ENCODE results near the gene HSF2BP. TPM values are rescaled to one million over a fixed set of nuclear protein-coding genes. Genes with fewer than 3 reads are reported as not detected.

Gene HSF2BP
- polyA plus RNA-seq, 1 of the 3 experiments (the other 2 are of a cell fraction), result 1.1 TPM

DNA sequence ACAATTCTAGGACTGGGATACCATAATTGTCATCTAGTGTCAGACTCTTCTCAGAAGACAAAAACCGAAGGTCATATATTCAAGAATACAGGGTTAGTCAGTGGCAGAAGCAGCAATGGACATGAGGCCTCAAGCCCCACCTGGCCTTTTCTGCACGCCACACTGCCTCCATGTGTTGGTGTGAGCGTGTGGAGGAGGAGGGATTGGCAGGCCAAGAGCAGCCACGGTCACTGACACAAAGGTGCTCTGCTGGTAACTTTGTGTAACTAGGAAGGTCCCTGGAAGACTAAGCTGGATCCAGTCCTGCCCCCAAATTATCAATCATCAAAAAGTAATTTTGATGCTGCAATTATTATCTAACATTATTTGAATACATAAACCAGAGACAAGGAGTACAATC, 34.9 kb downstream of the HSF2BP start:
- Histone ChIP-seq H3K9ac (no peak overlapping the region), H3K79me2 (ENCODE audit: insufficient read depth) (no peaks in the 10 kb centered on the region), H3K27ac (ENCODE audit: low read depth in 2 of 2, low read length in 1 of 2) (no peak overlapping the region), H3K4me2 (no peak overlapping the region), H3K36me3 (replicated peaks in 1 of 2; ENCODE audit: control insufficient read depth in 1 of 2, insufficient read depth in 2 of 2, low read length in 1 of 2) (peaks cover 0 to 4% of the 10 kb centered on the region in 2 experiments), H3K9me2 (no peaks in the 10 kb centered on the region), H4K20me1 (ENCODE audit: insufficient read depth) (no peaks in the 10 kb centered on the region), H2AFZ (ENCODE audit: low read depth) (no peak overlapping the region), H3K9me3 (no peaks in the 10 kb centered on the region), H3K4me3 (ENCODE audit: low read depth in 2 of 2, low read length in 1 of 2) (no peak overlapping the region), H3K27me3 (ENCODE audit: insufficient read depth) (no peaks in the 10 kb centered on the region), H3F3A (replicated peaks; ENCODE audit: insufficient read depth) (no peaks in the 10 kb centered on the region), H3K4me1 (ENCODE audit: control insufficient read depth in 1 of 2, insufficient read depth in 2 of 2, low read depth in 1 of 2, low read length in 1 of 2) (peaks cover 0 to 6% of the 10 kb centered on the region in 2 experiments; a peak in 1 of 4 replicates)
- WGBS (ENCODE audit: low lambda C conversion rate), result 88% methylated on average over 4 of the region's 4 CpGs
- DNase-seq, result no peak
- POLR2A ChIA-PET, result no interaction called here
- CTCF ChIA-PET, result interaction anchor here (1.2 to 2.9 kb wide), 2 partner anchors 13 to 23 kb away, joined by 4 to 12 read pairs; no protein-coding TSS in a partner anchor
- TF ChIP-seq RAD21 (IDR thresholded peaks at IDR 0.05; ENCODE audit: low read length), result 0 out of 2 replicates have a peak, but pooled peaks have one; percentile 4
- no peak for TF ChIP-seq SIN3A (IDR thresholded peaks at IDR 0.05; ENCODE audit: borderline replicate concordance, low read depth, low read length)

DNA sequence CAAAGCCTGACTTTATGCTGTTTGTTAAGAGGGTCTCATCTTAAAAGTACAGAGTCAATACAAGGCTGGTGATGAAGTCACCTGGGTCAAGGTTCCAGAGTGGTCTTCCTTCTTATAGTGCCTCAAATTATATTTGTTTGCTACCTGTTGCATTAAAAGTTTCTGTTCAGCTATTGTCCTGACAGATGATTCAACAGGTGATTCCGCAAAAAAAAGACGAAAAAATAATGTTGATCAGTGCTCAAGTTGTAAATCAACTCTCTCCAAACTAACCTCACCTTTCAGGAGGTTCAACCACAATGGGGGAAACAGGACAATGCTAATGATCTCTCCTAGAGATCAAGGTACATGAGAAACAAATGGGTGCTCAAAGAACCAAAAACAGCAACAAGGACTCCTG, 35.7 kb downstream of the HSF2BP start:
- no peaks in the 10 kb centered on the region for H3F3A ChIP-seq (replicated peaks; ENCODE audit: insufficient read depth)
- H3K27me3 ChIP-seq (ENCODE audit: insufficient read depth), result no peaks in the 10 kb centered on the region
- CTCF ChIA-PET, result interaction anchor here (0.6 to 2.9 kb wide), 3 partner anchors 12 to 33 kb away, joined by 3 to 12 read pairs (median 3); no protein-coding TSS in a partner anchor
- H3K9ac ChIP-seq, result no peak overlapping the region
- no peak overlapping the region for H3K4me2 ChIP-seq
- H3K36me3 ChIP-seq (replicated peaks in 1 of 2; ENCODE audit: control insufficient read depth in 1 of 2, insufficient read depth in 2 of 2, low read length in 1 of 2), result peaks cover 0 to 4% of the 10 kb centered on the region in 2 experiments
- DNase-seq, result no peak
- no peak for TF ChIP-seq TCF12 (IDR thresholded peaks at IDR 0.05)
- TF ChIP-seq, protein P1, sequence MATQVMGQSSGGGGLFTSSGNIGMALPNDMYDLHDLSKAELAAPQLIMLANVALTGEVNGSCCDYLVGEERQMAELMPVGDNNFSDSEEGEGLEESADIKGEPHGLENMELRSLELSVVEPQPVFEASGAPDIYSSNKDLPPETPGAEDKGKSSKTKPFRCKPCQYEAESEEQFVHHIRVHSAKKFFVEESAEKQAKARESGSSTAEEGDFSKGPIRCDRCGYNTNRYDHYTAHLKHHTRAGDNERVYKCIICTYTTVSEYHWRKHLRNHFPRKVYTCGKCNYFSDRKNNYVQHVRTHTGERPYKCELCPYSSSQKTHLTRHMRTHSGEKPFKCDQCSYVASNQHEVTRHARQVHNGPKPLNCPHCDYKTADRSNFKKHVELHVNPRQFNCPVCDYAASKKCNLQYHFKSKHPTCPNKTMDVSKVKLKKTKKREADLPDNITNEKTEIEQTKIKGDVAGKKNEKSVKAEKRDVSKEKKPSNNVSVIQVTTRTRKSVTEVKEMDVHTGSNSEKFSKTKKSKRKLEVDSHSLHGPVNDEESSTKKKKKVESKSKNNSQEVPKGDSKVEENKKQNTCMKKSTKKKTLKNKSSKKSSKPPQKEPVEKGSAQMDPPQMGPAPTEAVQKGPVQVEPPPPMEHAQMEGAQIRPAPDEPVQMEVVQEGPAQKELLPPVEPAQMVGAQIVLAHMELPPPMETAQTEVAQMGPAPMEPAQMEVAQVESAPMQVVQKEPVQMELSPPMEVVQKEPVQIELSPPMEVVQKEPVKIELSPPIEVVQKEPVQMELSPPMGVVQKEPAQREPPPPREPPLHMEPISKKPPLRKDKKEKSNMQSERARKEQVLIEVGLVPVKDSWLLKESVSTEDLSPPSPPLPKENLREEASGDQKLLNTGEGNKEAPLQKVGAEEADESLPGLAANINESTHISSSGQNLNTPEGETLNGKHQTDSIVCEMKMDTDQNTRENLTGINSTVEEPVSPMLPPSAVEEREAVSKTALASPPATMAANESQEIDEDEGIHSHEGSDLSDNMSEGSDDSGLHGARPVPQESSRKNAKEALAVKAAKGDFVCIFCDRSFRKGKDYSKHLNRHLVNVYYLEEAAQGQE (IDR thresholded peaks at IDR 0.05; ENCODE audit: low read depth, low read length), result no peak
- no peak for TF ChIP-seq RFX5 (IDR thresholded peaks at IDR 0.05; ENCODE audit: low read length)
- no peak for TF ChIP-seq GABPA (IDR thresholded peaks at IDR 0.05; ENCODE audit: low read depth)
- TF ChIP-seq POLR2AphosphoS5 (IDR thresholded peaks at IDR 0.05; ENCODE audit: low read depth, low read length), result no peak
- no peak overlapping the region for H2AFZ ChIP-seq (ENCODE audit: low read depth)
- no peaks in the 10 kb centered on the region for H3K79me2 ChIP-seq (ENCODE audit: insufficient read depth)
- peaks cover 0 to 6% of the 10 kb centered on the region in 2 experiments; a peak in 1 of 4 replicates for H3K4me1 ChIP-seq (ENCODE audit: control insufficient read depth in 1 of 2, insufficient read depth in 2 of 2, low read depth in 1 of 2, low read length in 1 of 2)
- H4K20me1 ChIP-seq (ENCODE audit: insufficient read depth), result no peaks in the 10 kb centered on the region
- POLR2A ChIA-PET, result no interaction called here
- no peaks in the 10 kb centered on the region for H3K9me2 ChIP-seq
- H3K4me3 ChIP-seq (ENCODE audit: low read depth in 2 of 2, low read length in 1 of 2), result no peak overlapping the region
- 77% methylated on average over 2 of the region's 2 CpGs for WGBS (ENCODE audit: low lambda C conversion rate)
- H3K9me3 ChIP-seq, result no peaks in the 10 kb centered on the region
- H3K27ac ChIP-seq (ENCODE audit: low read depth in 2 of 2, low read length in 1 of 2), result no peak overlapping the region

DNA sequence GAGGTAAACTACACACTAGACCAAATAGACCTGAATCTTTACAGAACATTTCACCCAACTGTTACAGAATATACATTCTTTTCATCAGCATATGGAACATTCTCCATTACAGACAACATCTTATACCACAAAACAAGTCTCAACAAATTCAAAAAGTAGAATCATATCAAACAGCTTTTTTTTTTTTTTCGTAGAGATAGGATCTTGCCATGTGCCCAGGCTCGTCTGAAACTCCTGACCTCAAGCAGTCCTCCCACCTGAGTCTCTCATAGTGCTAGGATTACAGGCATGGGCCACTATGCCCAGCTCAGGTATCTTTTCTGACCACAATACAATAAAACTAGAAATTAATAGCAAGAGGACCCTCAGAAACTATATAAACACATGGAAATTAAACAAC, 36.5 kb downstream of the HSF2BP start:
- Histone ChIP-seq H3K9me3 (no peaks in the 10 kb centered on the region), H3K9ac (no peak overlapping the region), H3K27ac (ENCODE audit: low read depth in 2 of 2, low read length in 1 of 2) (no peak overlapping the region), H3K4me1 (ENCODE audit: control insufficient read depth in 1 of 2, insufficient read depth in 2 of 2, low read depth in 1 of 2, low read length in 1 of 2) (peaks cover 0 to 6% of the 10 kb centered on the region in 2 experiments; a peak in 1 of 4 replicates), H3K4me3 (ENCODE audit: low read depth in 2 of 2, low read length in 1 of 2) (no peak overlapping the region), H2AFZ (ENCODE audit: low read depth) (no peak overlapping the region), H3K79me2 (ENCODE audit: insufficient read depth) (no peaks in the 10 kb centered on the region), H4K20me1 (ENCODE audit: insufficient read depth) (no peaks in the 10 kb centered on the region), H3F3A (replicated peaks; ENCODE audit: insufficient read depth) (no peaks in the 10 kb centered on the region), H3K36me3 (replicated peaks in 1 of 2; ENCODE audit: control insufficient read depth in 1 of 2, insufficient read depth in 2 of 2, low read length in 1 of 2) (peaks cover 0 to 4% of the 10 kb centered on the region in 2 experiments), H3K4me2 (no peak overlapping the region), H3K9me2 (no peaks in the 10 kb centered on the region), H3K27me3 (ENCODE audit: insufficient read depth) (no peaks in the 10 kb centered on the region)
- WGBS (ENCODE audit: low lambda C conversion rate), result 36% methylated on average over 2 of the region's 2 CpGs
- CTCF ChIA-PET, result interaction anchor here (1.1 to 2.9 kb wide), 2 partner anchors 11 to 32 kb away, joined by 3 to 12 read pairs; no protein-coding TSS in a partner anchor
- DNase-seq, result no peak
- POLR2A ChIA-PET, result no interaction called here
- TF ChIP-seq, protein P2, sequence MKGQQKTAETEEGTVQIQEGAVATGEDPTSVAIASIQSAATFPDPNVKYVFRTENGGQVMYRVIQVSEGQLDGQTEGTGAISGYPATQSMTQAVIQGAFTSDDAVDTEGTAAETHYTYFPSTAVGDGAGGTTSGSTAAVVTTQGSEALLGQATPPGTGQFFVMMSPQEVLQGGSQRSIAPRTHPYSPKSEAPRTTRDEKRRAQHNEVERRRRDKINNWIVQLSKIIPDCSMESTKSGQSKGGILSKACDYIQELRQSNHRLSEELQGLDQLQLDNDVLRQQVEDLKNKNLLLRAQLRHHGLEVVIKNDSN (IDR thresholded peaks at IDR 0.05; ENCODE audit: borderline replicate concordance, low read depth), result no peak
- TF ChIP-seq TAF1 (IDR thresholded peaks at IDR 0.05; ENCODE audit: borderline replicate concordance, low read depth, low read length) (no peak), GABPA (IDR thresholded peaks at IDR 0.05; ENCODE audit: low read depth) (no peak), RCOR1 (IDR thresholded peaks at IDR 0.05; ENCODE audit: low read length) (no peak), CHD2 (IDR thresholded peaks at IDR 0.05; ENCODE audit: low read length, partially characterized antibody) (no peak), SMC3 (IDR thresholded peaks at IDR 0.05; ENCODE audit: low read depth, low read length) (no peak), YY1 (IDR thresholded peaks at IDR 0.05; ENCODE audit: low read depth) (no peak), TEAD4 (IDR thresholded peaks at IDR 0.05; ENCODE audit: borderline replicate concordance, insufficient read depth) (no peak)
- TF ChIP-seq, protein P3, sequence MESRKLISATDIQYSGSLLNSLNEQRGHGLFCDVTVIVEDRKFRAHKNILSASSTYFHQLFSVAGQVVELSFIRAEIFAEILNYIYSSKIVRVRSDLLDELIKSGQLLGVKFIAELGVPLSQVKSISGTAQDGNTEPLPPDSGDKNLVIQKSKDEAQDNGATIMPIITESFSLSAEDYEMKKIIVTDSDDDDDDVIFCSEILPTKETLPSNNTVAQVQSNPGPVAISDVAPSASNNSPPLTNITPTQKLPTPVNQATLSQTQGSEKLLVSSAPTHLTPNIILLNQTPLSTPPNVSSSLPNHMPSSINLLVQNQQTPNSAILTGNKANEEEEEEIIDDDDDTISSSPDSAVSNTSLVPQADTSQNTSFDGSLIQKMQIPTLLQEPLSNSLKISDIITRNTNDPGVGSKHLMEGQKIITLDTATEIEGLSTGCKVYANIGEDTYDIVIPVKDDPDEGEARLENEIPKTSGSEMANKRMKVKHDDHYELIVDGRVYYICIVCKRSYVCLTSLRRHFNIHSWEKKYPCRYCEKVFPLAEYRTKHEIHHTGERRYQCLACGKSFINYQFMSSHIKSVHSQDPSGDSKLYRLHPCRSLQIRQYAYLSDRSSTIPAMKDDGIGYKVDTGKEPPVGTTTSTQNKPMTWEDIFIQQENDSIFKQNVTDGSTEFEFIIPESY (IDR thresholded peaks at IDR 0.05; ENCODE audit: borderline replicate concordance, low read depth), result no peak
